HL-60 (cell line): ENCODE results near the gene LRRC55.

ENCODE experiments used
- DNase-seq, 2 experiments: peaks; one replicate each; pipeline ENCODE4 v3.0.0-alpha.2; 2010 to 2020; ENCODE audit warnings: low read depth in 1 of 2, low spot score in 1 of 2
- H3K27ac ChIP-seq: fragments of 250-450 bp; sonication (Bioruptor Pico); replicated peaks from 2 replicates; pipeline ENCODE4 v1.5.1; 2020; ENCODE audit warnings: mild to moderate bottlenecking, moderate library complexity
- H3K27me3 ChIP-seq: fragments of 250-450 bp; sonication (Bioruptor Pico); 2 replicates; pipeline ENCODE4 v1.5.1; 2021; ENCODE audit warnings: mild to moderate bottlenecking, moderate library complexity; ENCODE audit not compliant: insufficient read depth, poor library complexity, severe bottlenecking
- H3K4me3 ChIP-seq: replicated peaks from 2 replicates; pipeline ENCODE4 v1.5.1; 2011; ENCODE audit warnings: mild to moderate bottlenecking, control low read depth, low read length; ENCODE audit not compliant: insufficient read depth
- GABPA ChIP-seq: IDR thresholded peaks from 2 replicates; pipeline ENCODE4 v1.6.1; 2012; ENCODE audit warnings: low read depth
- REST ChIP-seq: IDR thresholded peaks from 2 replicates; pipeline ENCODE4 v1.6.1; 2012; ENCODE audit warnings: low read depth; ENCODE audit not compliant: insufficient replicate concordance

Gene LRRC55

GRCh38 chr11:57240757-57241156 is 59.0 kb downstream of the LRRC55 start:
- peaks cover 11% of the 10 kb centered on the region for H3K27me3 ChIP-seq
- H3K27ac ChIP-seq, result no peak overlapping the region
- H3K4me3 ChIP-seq, result no peak overlapping the region
- TF ChIP-seq REST, result no peak
- TF ChIP-seq GABPA, result no peak
- no peak for DNase-seq
